C1 segment of cervical spinal cord (tissue), 14 donors: ENCODE data around the gene ALX3.

Source experiments
- DNase-seq, 14 donors: peaks; one replicate each; lab custom pipeline; 2025; lab: John Stamatoyannopoulos, UW

The ALX3 gene

GRCh38 chr1:110067479-110067892, 3.0 kb downstream of the ALX3 start:
- DNase-seq, result no peak

- no peak for DNase-seq
Measured at GRCh38 chr1:110065841-110066240, 4.6 kb downstream of the ALX3 start.

- DNase-seq, result no peak
Measured at GRCh38 chr1:110064576-110065337, 5.7 kb downstream of the ALX3 start.

GRCh38 chr1:110063781-110064180, 6.7 kb downstream of the ALX3 start:
- no peak for DNase-seq

GRCh38 chr1:110062612-110063011, 7.9 kb downstream of the ALX3 start:
- no peak for DNase-seq

- no peak for DNase-seq
Measured at GRCh38 chr1:110061341-110061740, 9.1 kb downstream of the ALX3 start.

- no peak for DNase-seq
Measured at GRCh38 chr1:110060662-110061060, 9.8 kb downstream of the ALX3 start.

- peak in 1 of 14 donors; percentile 13 for DNase-seq
Measured at GRCh38 chr1:110060034-110060661, 10.3 kb downstream of the ALX3 start.

- no peak for DNase-seq
Measured at GRCh38 chr1:110059133-110059863, 11.2 kb downstream of the ALX3 start.

- DNase-seq, result no peak
Measured at GRCh38 chr1:110058591-110058990, 11.9 kb downstream of the ALX3 start.

- DNase-seq, result no peak
Measured at GRCh38 chr1:110057963-110058518, 12.4 kb downstream of the ALX3 start.

- DNase-seq, result no peak
Measured at GRCh38 chr1:110056776-110057175, 13.7 kb downstream of the ALX3 start.

- no peak for DNase-seq
Measured at GRCh38 chr1:110056285-110056683, 14.2 kb downstream of the ALX3 start.

GRCh38 chr1:110055493-110056284, 14.8 kb downstream of the ALX3 start:
- DNase-seq, result no peak

- peak in 12 of 14 donors; percentile 13 to 69 (median 38) for DNase-seq
Measured at GRCh38 chr1:110053552-110054428, 16.7 kb downstream of the ALX3 start.

- DNase-seq, result no peak
Measured at GRCh38 chr1:110051262-110051648, 19.2 kb downstream of the ALX3 start.

- DNase-seq, result no peak
Measured at GRCh38 chr1:110050602-110051261, 19.7 kb downstream of the ALX3 start.

- DNase-seq, result no peak
Measured at GRCh38 chr1:110049801-110050601, 20.5 kb downstream of the ALX3 start.
